ENCODE data around the gene RMND1.

Gene RMND1

GRCh38 chr6:151409260-151409659, 42.7 kb downstream of the RMND1 start:
- no peak for ATAC-seq (ENCODE audit: low read depth)
- TF ChIP-seq CTCF (IDR thresholded peaks at IDR 0.05; ENCODE audit: poor library complexity, severe bottlenecking) = no peak
- H3K36me3 ChIP-seq (ENCODE audit: low read depth) = peaks cover 76% of the 10 kb centered on the region

GRCh38 chr6:151408858-151409257, 43.1 kb downstream of the RMND1 start:
- no peak overlapping the region for H3K27ac ChIP-seq (ENCODE audit: poor library complexity, severe bottlenecking)
- ATAC-seq (ENCODE audit: low read depth) (peak; percentile 22; the same call in 1 of the 3 replicates), DNase-seq (ENCODE audit: low spot score) (no peak)
- no peaks in the 10 kb centered on the region for H3K27me3 ChIP-seq (ENCODE audit: insufficient read depth, poor library complexity, severe bottlenecking)
- H3K9me3 ChIP-seq (ENCODE audit: severe bottlenecking) = no peaks in the 10 kb centered on the region
- H3K4me1 ChIP-seq (ENCODE audit: insufficient read depth, poor library complexity, severe bottlenecking) = no peaks in the 10 kb centered on the region
- TF ChIP-seq CTCF (IDR thresholded peaks at IDR 0.05; ENCODE audit: poor library complexity, severe bottlenecking) = no peak
- no peak overlapping the region for H3K4me3 ChIP-seq (ENCODE audit: severe bottlenecking)
- peaks cover 73% of the 10 kb centered on the region for H3K36me3 ChIP-seq (ENCODE audit: low read depth)

More at GRCh38 chr6:151409260-151409659, 42.7 kb downstream of the RMND1 start:
- no peak overlapping the region for H3K4me3 ChIP-seq (ENCODE audit: severe bottlenecking)
- no peak for DNase-seq (ENCODE audit: low spot score)
- no peaks in the 10 kb centered on the region for H3K4me1 ChIP-seq (ENCODE audit: insufficient read depth, poor library complexity, severe bottlenecking)
- no peak overlapping the region for H3K27ac ChIP-seq (ENCODE audit: poor library complexity, severe bottlenecking)
- H3K9me3 ChIP-seq (ENCODE audit: severe bottlenecking) = no peaks in the 10 kb centered on the region
- H3K27me3 ChIP-seq (ENCODE audit: insufficient read depth, poor library complexity, severe bottlenecking) = no peaks in the 10 kb centered on the region

GRCh38 chr6:151403919-151404308, 48.0 kb downstream of the RMND1 start:
- H3K27me3 ChIP-seq (ENCODE audit: insufficient read depth, poor library complexity, severe bottlenecking) = no peaks in the 10 kb centered on the region
- no peak for TF ChIP-seq CTCF (IDR thresholded peaks at IDR 0.05; ENCODE audit: poor library complexity, severe bottlenecking)
- ATAC-seq (ENCODE audit: low read depth) = no peak
- H3K27ac ChIP-seq (ENCODE audit: poor library complexity, severe bottlenecking) = peak overlapping the region; percentile 10
- no peak for DNase-seq (ENCODE audit: low spot score)
- peaks cover 77% of the 10 kb centered on the region for H3K36me3 ChIP-seq (ENCODE audit: low read depth)
- no peak overlapping the region for H3K4me3 ChIP-seq (ENCODE audit: severe bottlenecking)
- no peaks in the 10 kb centered on the region for H3K9me3 ChIP-seq (ENCODE audit: severe bottlenecking)
- H3K4me1 ChIP-seq (ENCODE audit: insufficient read depth, poor library complexity, severe bottlenecking) = peaks cover 11% of the 10 kb centered on the region

- Histone ChIP-seq H3K4me1 (ENCODE audit: insufficient read depth, poor library complexity, severe bottlenecking) (peaks cover 11% of the 10 kb centered on the region), H3K4me3 (ENCODE audit: severe bottlenecking) (no peak overlapping the region), H3K27me3 (ENCODE audit: insufficient read depth, poor library complexity, severe bottlenecking) (no peaks in the 10 kb centered on the region), H3K36me3 (ENCODE audit: low read depth) (peaks cover 74% of the 10 kb centered on the region), H3K27ac (ENCODE audit: poor library complexity, severe bottlenecking) (no peak overlapping the region), H3K9me3 (ENCODE audit: severe bottlenecking) (no peaks in the 10 kb centered on the region)
- no peak for TF ChIP-seq CTCF (IDR thresholded peaks at IDR 0.05; ENCODE audit: poor library complexity, severe bottlenecking)
- ATAC-seq (ENCODE audit: low read depth) = no peak
- DNase-seq (ENCODE audit: low spot score) = no peak
Observed at GRCh38 chr6:151402228-151402627, 49.7 kb downstream of the RMND1 start.

GRCh38 chr6:151400473-151400872, 51.5 kb downstream of the RMND1 start:
- no peak overlapping the region for H3K4me3 ChIP-seq (ENCODE audit: severe bottlenecking)
- H3K9me3 ChIP-seq (ENCODE audit: severe bottlenecking) = no peaks in the 10 kb centered on the region
- H3K27ac ChIP-seq (ENCODE audit: poor library complexity, severe bottlenecking) = peak overlapping the region; percentile 35
- no peak for TF ChIP-seq CTCF (IDR thresholded peaks at IDR 0.05; ENCODE audit: poor library complexity, severe bottlenecking)
- no peaks in the 10 kb centered on the region for H3K27me3 ChIP-seq (ENCODE audit: insufficient read depth, poor library complexity, severe bottlenecking)
- peak; percentile 50 for ATAC-seq (ENCODE audit: low read depth)
- peaks cover 11% of the 10 kb centered on the region for H3K4me1 ChIP-seq (ENCODE audit: insufficient read depth, poor library complexity, severe bottlenecking)
- no peak for DNase-seq (ENCODE audit: low spot score)
- peaks cover 67% of the 10 kb centered on the region for H3K36me3 ChIP-seq (ENCODE audit: low read depth)

Data from RWPE2 (cell line).